Transverse colon (tissue), 4 donors: Measurements from ENCODE around the gene CBX2.

Source experiments
- EP300 ChIP-seq: sonication (generic); formaldehyde crosslinking; IDR thresholded peaks from one replicate; pipeline ENCODE4 v1.6.1; 2017; ENCODE audit warnings: antibody characterized with exemption, low read depth
- POLR2A ChIP-seq: fragments of 450-650 bp; IDR thresholded peaks from one replicate; pipeline ENCODE4 v1.6.1; 2016; ENCODE audit warnings: antibody characterized with exemption, mild to moderate bottlenecking, moderate library complexity
- POLR2AphosphoS5 ChIP-seq, 3 donors: sonication (generic); formaldehyde crosslinking; IDR thresholded peaks; one replicate each; pipeline ENCODE4 v1.6.1; 2016; ENCODE audit warnings: antibody characterized with exemption in 3 of 3
- TF ChIP-seq, protein P1 (sequence below), 5 experiments: fragments of 200-600 bp in 3 of 5; fragments of 450-650 bp in 2 of 5; sonication (generic) in 3 of 5; IDR thresholded peaks; 1 replicate in 2 of 5; 2 replicates in 3 of 5; pipeline ENCODE4 v1.5.1; 2016 to 2017; ENCODE audit warnings: antibody characterized with exemption in 5 of 5, inconsistent platforms in 3 of 5, mild to moderate bottlenecking in 2 of 5, moderate library complexity in 1 of 5

GRCh38 chr17:79824234-79824633, 46.3 kb downstream of the CBX2 start:
- TF ChIP-seq POLR2A: no peak
- TF ChIP-seq, protein P1, sequence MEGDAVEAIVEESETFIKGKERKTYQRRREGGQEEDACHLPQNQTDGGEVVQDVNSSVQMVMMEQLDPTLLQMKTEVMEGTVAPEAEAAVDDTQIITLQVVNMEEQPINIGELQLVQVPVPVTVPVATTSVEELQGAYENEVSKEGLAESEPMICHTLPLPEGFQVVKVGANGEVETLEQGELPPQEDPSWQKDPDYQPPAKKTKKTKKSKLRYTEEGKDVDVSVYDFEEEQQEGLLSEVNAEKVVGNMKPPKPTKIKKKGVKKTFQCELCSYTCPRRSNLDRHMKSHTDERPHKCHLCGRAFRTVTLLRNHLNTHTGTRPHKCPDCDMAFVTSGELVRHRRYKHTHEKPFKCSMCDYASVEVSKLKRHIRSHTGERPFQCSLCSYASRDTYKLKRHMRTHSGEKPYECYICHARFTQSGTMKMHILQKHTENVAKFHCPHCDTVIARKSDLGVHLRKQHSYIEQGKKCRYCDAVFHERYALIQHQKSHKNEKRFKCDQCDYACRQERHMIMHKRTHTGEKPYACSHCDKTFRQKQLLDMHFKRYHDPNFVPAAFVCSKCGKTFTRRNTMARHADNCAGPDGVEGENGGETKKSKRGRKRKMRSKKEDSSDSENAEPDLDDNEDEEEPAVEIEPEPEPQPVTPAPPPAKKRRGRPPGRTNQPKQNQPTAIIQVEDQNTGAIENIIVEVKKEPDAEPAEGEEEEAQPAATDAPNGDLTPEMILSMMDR (IDR thresholded peaks at IDR 0.05): no peak
- TF ChIP-seq POLR2AphosphoS5 (IDR thresholded peaks at IDR 0.05): no peak
- no peak for TF ChIP-seq EP300
